Measurements from ENCODE around the gene CNNM2.

- TF ChIP-seq REST (IDR thresholded peaks at IDR 0.05; ENCODE audit: insufficient read depth in 1 of 2, low read depth in 2 of 2, low read length in 2 of 2) = no peak
- TF ChIP-seq TAF1 (IDR thresholded peaks at IDR 0.05; ENCODE audit: borderline replicate concordance, insufficient read depth, low read length) = no peak
- no peak for TF ChIP-seq POLR2AphosphoS5 (IDR thresholded peaks at IDR 0.05; ENCODE audit: low read depth, low read length)
- no peak for TF ChIP-seq SIN3A (IDR thresholded peaks at IDR 0.05; ENCODE audit: borderline replicate concordance, insufficient read depth, low read length)
These were observed 158.9 kb downstream of the CNNM2 start for GRCh38 chr10:103077020-103077419.

Data from PFSK-1 (cell line).